Parathyroid adenoma (tissue), 2 donors: ENCODE measurements around the gene CBLL1.

Experiments
- H2AFZ ChIP-seq: fragments of 300-600 bp; sonication (generic); one replicate; pipeline ENCODE4 v1.7.0; 2017; ENCODE audit warnings: antibody characterized with exemption, mild to moderate bottlenecking
- H3K27ac ChIP-seq: fragments of 300-600 bp; sonication (generic); one replicate; pipeline ENCODE4 v1.7.0; 2017
- H3K27me3 ChIP-seq: fragments of 300-600 bp; sonication (generic); one replicate; pipeline ENCODE4 v1.7.0; 2017; ENCODE audit warnings: low read length; ENCODE audit not compliant: control insufficient read depth, insufficient read depth
- H3K36me3 ChIP-seq: fragments of 300-600 bp; sonication (generic); one replicate; pipeline ENCODE4 v1.7.0; 2017; ENCODE audit warnings: low read length; ENCODE audit not compliant: control insufficient read depth, insufficient read depth
- H3K4me1 ChIP-seq: fragments of 300-600 bp; sonication (generic); one replicate; pipeline ENCODE4 v1.7.0; 2017; ENCODE audit warnings: control low read depth
- H3K4me2 ChIP-seq: fragments of 300-600 bp; sonication (generic); one replicate; pipeline ENCODE4 v1.7.0; 2017; ENCODE audit warnings: low read length
- H3K4me3 ChIP-seq: fragments of 300-600 bp; sonication (generic); one replicate; pipeline ENCODE4 v1.7.0; 2017; ENCODE audit warnings: low read depth, low read length
- H3K79me2 ChIP-seq: fragments of 300-600 bp; sonication (generic); one replicate; pipeline ENCODE4 v1.7.0; 2017; ENCODE audit warnings: control low read depth
- H3K9ac ChIP-seq: fragments of 300-600 bp; sonication (generic); one replicate; pipeline ENCODE4 v1.7.0; 2017; ENCODE audit warnings: mild to moderate bottlenecking
- H3K9me3 ChIP-seq: fragments of 300-600 bp; sonication (generic); one replicate; pipeline ENCODE4 v1.7.0; 2017; ENCODE audit warnings: low read length; ENCODE audit not compliant: control insufficient read depth
- CTCF ChIP-seq: fragments of 300-600 bp; sonication (generic); IDR thresholded peaks from one replicate; pipeline ENCODE4 v1.7.0; 2017; ENCODE audit warnings: antibody characterized with exemption, mild to moderate bottlenecking
- donor health status: primary hyperparathyroidism.

The CBLL1 gene

GRCh38 chr7:107792364-107792763 is 48.4 kb downstream of the CBLL1 start:
- H2AFZ ChIP-seq: no peak overlapping the region
- no peaks in the 10 kb centered on the region for H3K27me3 ChIP-seq
- no peak overlapping the region for H3K4me3 ChIP-seq
- H3K79me2 ChIP-seq: no peaks in the 10 kb centered on the region
- TF ChIP-seq CTCF: no peak
- H3K4me1 ChIP-seq: no peaks in the 10 kb centered on the region
- no peaks in the 10 kb centered on the region for H3K36me3 ChIP-seq
- no peak overlapping the region for H3K4me2 ChIP-seq
- no peaks in the 10 kb centered on the region for H3K9me3 ChIP-seq
- H3K27ac ChIP-seq: no peak overlapping the region
- no peak overlapping the region for H3K9ac ChIP-seq

GRCh38 chr7:107799647-107800264 is 55.8 kb downstream of the CBLL1 start:
- Histone ChIP-seq H3K79me2 (no peaks in the 10 kb centered on the region), H3K27me3 (no peaks in the 10 kb centered on the region), H3K4me3 (no peak overlapping the region), H3K27ac (no peak overlapping the region), H3K9me3 (no peaks in the 10 kb centered on the region), H3K9ac (no peak overlapping the region), H3K36me3 (no peaks in the 10 kb centered on the region), H2AFZ (no peak overlapping the region), H3K4me2 (no peak overlapping the region), H3K4me1 (no peaks in the 10 kb centered on the region)
- TF ChIP-seq CTCF: no peak

GRCh38 chr7:107803009-107803610 is 59.2 kb downstream of the CBLL1 start, which contains the start of gene SLC26A3:
Gene SLC26A3 (minus strand): TSS chr7:107803223. CDS start chr7:107794509, 8,714 bp downstream.
- no peak within 1 kb of the TSS for H3K4me3 ChIP-seq
- H3K36me3 ChIP-seq: no peaks in the 10 kb centered on the region
- no peak within 1 kb of the TSS for H3K9ac ChIP-seq
- no peaks in the 10 kb centered on the region for H3K27me3 ChIP-seq
- no peaks in the 10 kb centered on the region for H3K79me2 ChIP-seq
- H3K9me3 ChIP-seq: no peaks in the 10 kb centered on the region
- no peak within 1 kb of the TSS for H2AFZ ChIP-seq
- no peak for TF ChIP-seq CTCF
- no peak within 1 kb of the TSS for H3K4me2 ChIP-seq
- no peak within 1 kb of the TSS for H3K27ac ChIP-seq
- H3K4me1 ChIP-seq: no peaks in the 10 kb centered on the region

GRCh38 chr7:107809179-107809578 is 65.2 kb downstream of the CBLL1 start:
- no peak overlapping the region for H3K4me3 ChIP-seq
- no peaks in the 10 kb centered on the region for H3K79me2 ChIP-seq
- H3K27ac ChIP-seq: no peak overlapping the region
- no peaks in the 10 kb centered on the region for H3K27me3 ChIP-seq
- no peaks in the 10 kb centered on the region for H3K9me3 ChIP-seq
- no peak overlapping the region for H3K4me2 ChIP-seq
- H3K4me1 ChIP-seq: no peaks in the 10 kb centered on the region
- no peak overlapping the region for H3K9ac ChIP-seq
- H2AFZ ChIP-seq: no peak overlapping the region
- H3K36me3 ChIP-seq: no peaks in the 10 kb centered on the region
- no peak for TF ChIP-seq CTCF

- H3K79me2 ChIP-seq: no peaks in the 10 kb centered on the region
- H3K36me3 ChIP-seq: no peaks in the 10 kb centered on the region
- H3K4me1 ChIP-seq: no peaks in the 10 kb centered on the region
- H3K4me2 ChIP-seq: no peak overlapping the region
- no peak overlapping the region for H3K27ac ChIP-seq
- no peak for TF ChIP-seq CTCF
- H3K27me3 ChIP-seq: no peaks in the 10 kb centered on the region
- no peaks in the 10 kb centered on the region for H3K9me3 ChIP-seq
- H3K4me3 ChIP-seq: no peak overlapping the region
- no peak overlapping the region for H3K9ac ChIP-seq
- no peak overlapping the region for H2AFZ ChIP-seq
These were observed 66.7 kb downstream of the CBLL1 start for GRCh38 chr7:107810626-107811025.
